ENCODE measurements around the gene SAMD14. TPM values are rescaled to one million over a fixed set of nuclear protein-coding genes. Genes with fewer than 3 reads are reported as not detected.

SAMD14 gene
- total RNA-seq (2014; rRNA removed; shearing (Covaris generic)): 0.50 TPM in 1 of 2 replicates, not detected in the other
- 0.09 and 0.50 TPM in 2 replicates for polyA plus RNA-seq (2015; cell fraction: cytosol; rRNA removed)
- polyA plus RNA-seq (2015; cell fraction: nucleus; rRNA removed): 0.39 TPM in 1 of 2 replicates, not detected in the other

DNA sequence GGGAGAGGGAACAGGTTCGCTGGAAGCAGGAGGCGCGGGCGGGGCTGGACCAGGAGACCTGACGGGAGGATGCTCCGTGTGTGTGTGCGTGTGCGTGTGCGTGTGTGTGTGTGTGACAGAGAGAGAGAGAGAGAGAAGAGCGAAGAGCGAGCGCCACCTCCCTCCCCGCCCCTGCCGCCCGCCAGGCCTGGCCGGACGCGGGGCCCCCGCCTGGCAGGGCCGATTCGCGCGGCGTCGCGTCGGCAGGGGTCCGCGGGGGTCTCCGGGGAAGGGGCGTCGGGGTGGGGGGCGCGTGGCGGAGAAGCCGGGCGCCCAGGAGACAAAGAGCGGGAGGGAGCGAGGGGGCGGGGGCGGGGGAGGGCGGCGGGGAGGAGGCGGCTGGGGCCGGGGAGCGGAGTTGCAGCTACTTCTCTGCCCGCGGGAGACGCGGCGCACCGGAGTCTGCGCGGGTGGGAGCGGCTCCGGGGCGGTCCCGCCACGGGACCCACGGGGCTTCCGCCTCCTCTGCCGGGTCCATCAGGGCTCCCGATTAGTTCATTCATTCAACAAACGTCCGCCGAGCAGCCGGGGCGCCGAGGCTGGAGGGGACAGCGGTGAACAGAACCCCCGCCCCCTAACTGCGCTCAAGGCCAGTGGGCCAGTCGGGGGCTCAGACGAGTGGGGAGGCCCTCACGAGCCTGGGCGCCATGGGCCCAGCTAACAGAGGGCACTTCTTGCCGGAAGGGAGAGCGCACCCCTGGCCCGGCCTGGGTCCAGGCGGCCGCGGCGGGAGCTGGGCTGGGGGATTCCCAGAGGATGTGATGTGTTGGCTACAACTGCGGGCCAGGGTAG lies at the start of gene SAMD14:
TSS of gene SAMD14 (minus strand) at position 433 of the 831 bp plus-strand sequence. CDS start 5,201 bp downstream, outside the sequence.
- no peak for DNase-seq (ENCODE audit: low read depth)

GRCh38 chr17:50177983-50178834 lies 48.2 kb upstream of the SAMD14 start:
- peak; percentile 97 for DNase-seq (ENCODE audit: low read depth)

DNA sequence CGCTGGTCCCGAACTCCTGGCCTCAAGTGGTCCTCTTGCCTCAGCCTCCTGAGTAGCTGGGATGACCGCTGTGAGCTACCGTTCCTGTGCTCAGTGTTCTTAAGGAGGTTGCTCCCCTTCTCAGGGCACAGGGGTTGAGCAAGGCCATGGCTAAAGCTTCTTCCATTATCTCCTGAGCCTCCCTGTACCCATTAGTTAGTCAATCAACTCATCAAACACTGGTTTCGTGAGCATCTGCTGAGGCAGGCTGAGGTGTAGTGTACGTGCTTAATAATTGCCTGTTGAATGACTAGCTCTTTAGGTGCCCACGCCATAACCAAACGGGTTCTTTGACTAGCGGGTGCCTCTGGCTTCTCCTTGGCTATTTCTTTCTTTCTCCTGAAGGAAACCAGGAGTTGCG lies 47.5 kb upstream of the SAMD14 start:
- DNase-seq (ENCODE audit: low read depth): no peak

DNA sequence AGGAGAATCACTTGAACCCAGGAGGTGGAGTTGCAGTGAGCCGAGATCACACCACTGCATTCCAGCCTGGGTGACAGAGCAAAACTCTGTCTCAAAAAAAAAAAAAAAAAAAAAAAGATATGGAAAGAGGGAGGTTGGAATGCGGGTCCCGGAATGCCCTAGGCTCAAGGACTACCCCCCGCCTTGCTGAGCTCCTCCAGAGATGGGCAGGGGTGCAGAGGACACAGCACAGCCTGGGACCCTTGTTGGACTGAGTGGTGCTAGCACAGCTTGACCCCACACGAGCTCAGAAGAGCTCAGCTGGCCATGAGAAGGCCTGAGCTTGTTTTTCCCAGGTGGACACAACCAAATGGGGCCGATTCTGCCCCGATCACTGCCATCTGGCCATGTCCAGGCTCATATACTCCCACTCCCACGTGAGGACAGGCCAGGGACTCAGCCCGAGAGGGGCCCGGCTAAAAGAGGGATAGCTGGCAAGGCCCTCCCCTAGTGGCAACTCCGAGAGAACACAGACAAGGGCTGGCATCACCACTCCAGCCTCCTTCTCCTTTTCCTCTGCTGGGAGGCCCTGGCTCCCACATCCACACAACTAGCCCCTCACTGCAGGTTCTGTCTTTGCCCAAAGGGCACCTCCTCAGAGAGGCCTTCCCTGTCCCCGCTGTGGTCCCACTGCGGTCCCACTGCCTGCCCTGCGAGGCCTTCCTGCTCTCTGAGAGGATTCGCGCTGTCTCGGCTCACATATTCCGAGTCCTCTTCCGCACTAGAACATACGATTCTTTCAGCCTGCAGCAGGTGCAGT lies 46.8 kb upstream of the SAMD14 start:
- DNase-seq (ENCODE audit: low read depth): no peak

DNA sequence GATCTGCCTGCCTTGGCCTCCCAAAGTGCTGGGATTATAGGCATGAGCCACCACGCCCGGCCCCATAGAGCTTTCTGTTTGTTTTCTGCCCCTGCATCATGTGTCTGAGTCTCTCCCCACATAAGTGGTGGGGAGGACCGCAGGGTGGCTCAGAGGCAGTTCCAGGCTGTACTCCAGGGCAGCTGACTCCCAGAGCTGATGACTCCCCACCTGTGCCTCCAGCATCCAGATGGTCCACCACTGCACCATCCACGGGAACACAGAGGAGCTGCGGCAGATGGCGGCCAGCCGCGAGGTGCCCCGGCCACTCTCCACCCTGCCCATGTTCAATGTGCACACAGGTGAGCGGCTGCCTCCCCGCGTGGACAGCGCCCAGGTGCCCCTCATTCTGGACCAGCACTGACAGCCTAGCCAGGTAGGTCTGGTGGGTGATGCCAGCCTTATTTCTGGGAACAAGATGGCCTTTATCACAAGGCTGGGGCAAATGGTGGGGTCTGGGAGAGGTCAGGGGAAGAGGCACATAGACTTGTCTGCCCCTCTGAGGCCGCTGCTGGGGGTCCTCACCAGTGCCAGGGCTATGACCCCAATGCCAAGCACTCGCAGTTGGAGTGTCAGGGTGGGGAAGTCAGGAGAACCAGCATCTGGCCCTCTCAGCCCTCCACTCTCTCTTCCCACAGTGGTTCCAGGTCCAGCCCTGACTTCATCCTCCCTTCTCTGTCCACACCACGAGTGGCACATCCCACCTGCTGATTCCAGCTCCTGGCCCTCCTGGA lies 45.3 kb upstream of the SAMD14 start:
- DNase-seq (ENCODE audit: low read depth): no peak

DNA sequence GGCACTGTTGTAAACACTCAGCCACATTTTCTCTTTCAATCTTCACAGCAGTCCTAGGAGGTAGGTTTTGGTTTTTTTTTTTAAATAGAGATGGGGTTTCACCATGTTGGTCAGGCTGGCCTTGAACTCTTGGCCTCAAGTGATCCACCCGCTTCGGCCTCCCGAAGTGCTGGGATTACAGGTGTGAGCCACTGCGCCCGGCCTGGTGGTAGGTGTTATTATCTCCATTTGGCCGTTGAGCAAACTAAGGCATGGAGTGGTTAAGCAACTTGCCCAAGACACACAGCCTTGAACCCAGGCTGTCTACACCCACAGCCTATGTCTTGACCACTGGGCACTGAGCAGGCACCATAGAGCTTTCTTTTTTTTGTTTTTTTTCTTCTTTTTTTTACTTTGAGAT lies 44.5 kb upstream of the SAMD14 start:
- DNase-seq (ENCODE audit: low read depth): no peak

DNA sequence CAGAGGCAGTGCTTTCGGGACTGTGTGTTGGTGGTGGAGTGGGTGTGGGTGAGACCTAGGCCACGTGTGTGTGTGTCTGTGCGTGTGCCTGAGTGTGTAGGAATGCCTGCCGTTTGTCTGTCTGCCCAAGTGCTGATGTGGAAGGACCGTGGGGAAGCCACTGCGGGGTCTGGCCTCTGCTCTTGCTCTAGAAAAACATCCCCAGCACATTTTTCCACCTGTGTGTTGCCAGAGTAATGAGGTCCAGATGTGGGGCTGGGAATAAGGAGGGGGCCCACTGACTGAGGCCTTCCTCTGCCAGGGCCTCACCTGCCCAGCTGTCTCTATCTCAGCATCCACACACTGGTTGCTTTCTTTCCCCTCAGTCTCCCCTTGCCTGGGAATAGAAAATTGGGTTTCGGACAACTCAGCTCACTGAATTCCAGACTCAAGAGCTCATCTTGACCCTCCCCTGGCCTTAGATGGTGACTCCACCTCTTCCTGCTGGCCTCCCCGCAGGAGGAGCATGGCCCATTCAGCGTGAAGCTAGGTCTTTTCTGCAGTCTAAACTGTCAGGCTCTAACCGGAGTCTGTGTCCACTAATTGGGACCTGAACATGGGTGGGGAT lies 43.5 kb upstream of the SAMD14 start:
- DNase-seq (ENCODE audit: low read depth): peak; percentile 68

- no peak for DNase-seq (ENCODE audit: low read depth)
These were observed 43.0 kb upstream of the SAMD14 start for GRCh38 chr17:50172936-50173334.

DNA sequence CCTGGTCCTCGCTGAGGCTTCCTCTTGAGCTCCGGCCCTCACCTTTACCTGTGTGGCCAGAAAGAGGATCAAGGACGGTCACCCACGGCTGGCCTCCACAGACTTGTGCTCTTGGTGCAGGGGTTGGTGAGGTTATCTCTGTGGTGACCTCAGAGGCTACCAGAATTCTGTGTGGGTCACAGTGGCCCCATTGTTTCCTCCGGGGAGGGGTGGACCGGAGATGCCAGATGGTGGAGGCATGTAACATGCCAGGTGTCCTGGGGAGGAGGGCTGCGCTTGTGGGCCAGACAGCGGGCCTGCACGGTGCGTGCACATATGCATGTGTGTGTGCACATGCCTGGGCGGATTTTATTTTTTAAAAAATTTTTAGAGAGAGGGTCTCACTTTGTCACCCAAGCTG lies 42.2 kb upstream of the SAMD14 start:
- DNase-seq (ENCODE audit: low read depth): no peak

DNA sequence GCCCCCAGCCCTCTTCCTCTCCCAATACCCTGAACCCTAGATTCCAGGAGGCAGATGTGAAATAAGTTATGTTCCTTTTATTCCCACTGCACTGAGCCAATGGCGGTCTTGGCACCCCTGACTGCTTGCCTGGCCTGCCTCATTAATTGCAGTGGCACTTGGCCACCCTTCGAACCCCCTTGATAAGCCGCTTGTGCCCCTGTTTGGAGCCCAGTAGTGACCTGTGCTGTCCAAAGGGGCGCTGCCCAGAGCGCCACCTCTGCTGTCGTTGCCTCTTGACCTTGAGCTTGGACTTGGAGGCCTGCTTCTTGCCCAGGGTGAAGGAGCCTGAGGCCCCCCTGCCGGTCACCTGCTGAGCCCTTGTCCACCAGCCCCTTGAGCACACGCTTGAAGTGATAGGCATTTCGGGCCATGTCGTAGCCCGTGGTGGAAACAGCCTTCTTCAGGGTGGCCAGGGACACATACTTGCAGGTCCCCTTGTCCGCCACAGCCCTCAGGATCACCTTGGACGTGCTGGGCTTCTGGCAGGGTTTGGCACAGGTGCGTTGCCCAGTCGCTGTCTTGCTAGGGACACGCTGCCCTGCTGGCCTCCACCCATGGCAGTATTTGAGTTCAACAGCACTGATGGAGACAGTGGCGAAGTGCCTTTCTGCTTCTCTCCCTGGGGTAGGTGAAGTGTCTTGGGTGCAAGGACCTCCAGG lies 41.6 kb upstream of the SAMD14 start:
- DNase-seq (ENCODE audit: low read depth): no peak

DNA sequence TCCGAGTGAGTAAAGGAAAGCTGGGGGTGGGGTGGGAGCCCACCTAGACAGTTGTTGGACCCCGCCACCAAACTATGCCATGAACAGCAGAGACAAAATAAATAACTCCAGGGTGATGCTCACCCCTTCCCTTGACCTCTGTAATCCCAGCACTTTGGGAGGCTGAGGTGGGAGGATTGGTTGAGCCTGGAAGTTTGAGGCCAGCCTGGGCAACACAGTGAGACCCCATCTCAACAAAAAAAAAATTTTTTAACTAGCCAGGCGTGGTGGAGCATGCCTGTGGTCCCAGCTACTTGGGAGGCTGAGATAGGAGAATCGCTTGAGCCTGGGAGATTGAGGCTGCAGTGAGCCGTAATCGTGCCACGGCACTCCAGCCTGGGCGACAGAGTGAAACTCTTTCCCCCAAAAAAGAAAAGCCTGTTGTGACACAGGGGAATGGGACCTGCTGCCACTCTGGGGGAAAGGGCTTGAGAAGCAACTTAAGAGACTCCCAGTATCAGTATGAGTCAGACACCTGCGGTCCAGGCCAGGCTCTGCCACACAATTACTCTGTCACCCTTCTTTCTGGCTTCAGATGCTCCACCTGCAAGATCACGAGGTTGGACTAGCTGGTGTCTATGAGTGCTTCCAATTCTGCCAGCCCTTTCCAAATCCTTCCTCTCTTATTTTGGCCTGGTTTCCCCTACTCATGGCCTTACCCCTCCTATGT lies 40.9 kb upstream of the SAMD14 start:
- peak; percentile 58 for DNase-seq (ENCODE audit: low read depth)

- no peak for DNase-seq (ENCODE audit: low read depth)
These were observed 40.0 kb upstream of the SAMD14 start for GRCh38 chr17:50169881-50170459.

- peak; percentile 73 for DNase-seq (ENCODE audit: low read depth)
These were observed 39.3 kb upstream of the SAMD14 start for GRCh38 chr17:50169121-50169764.

DNA sequence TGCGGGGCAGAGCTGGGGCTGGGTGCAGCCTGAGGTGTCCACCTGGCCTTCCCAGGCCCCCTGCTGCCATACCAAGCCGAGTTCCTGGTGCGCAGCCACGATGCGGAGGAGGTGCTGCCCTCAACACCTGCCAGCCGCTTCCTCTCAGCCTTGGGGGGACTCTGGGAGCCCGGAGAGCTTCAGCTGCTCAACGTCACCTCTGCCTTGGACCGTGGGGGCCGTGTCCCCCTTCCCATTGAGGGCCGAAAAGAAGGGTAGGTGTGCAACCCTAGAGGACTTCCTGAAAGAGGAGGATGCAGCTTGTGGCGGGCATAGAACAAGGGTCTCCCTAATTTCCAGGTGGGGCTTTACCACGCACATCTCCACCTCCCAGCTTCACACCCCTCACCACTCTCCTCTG lies 38.4 kb upstream of the SAMD14 start:
- DNase-seq (ENCODE audit: low read depth): no peak

DNA sequence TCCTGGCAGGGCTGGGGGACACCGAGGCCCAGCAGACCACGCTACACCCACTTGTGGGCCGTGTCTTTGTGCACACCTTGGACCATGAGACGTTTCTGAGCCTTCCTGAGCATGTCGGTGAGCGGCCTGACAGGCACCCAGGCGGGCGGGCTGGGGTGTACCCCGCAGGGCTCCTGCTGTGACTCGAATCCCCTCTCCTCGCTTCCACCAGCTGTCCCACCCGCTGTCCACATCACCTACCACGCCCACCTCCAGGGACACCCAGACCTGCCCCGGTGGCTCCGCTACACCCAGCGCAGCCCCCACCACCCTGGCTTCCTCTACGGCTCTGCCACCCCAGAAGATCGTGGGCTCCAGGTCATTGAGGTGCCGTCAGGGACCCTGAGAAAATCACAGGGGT lies 37.4 kb upstream of the SAMD14 start:
- DNase-seq (ENCODE audit: low read depth): no peak

DNA sequence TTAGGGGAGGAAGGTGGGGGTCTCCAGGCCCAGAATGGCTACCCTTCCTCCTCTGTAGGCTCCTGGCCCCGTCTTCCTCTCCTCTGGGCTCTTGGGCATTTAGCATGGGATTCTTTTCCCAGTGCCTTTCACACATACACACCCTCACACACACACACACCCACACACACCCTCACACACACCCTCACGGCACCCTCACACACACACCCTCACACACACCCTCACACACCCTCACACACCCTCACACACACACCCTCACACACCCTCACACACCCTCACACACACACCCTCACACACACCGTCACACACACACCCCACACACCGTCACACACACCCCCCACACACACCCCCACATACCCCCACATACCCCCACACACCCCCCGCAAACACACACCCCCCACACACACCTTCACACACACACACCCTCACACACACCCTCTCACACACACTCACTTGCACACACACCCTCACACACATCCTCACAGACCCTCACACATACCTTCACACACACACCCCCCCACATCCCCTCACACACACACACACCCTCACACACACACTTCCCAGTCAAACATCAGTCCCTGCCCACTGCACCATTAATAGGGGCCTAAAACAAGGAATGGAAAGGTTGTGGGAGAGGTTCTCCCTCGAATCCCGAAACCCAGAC lies 36.7 kb upstream of the SAMD14 start:
- no peak for DNase-seq (ENCODE audit: low read depth)

- DNase-seq (ENCODE audit: low read depth): no peak
These were observed 36.0 kb upstream of the SAMD14 start, which contains the start of gene SGCA for GRCh38 chr17:50165867-50166517. Gene SGCA, plus strand, starts transcription at chr17:50166005. Its CDS starts 36 bp downstream, at chr17:50166041.
